HG03095 (cell line): ENCODE measurements around the gene HYAL1.
"Not testable (repeated sequence)": the region's sequence is repeated elsewhere in the genome, so short reads cannot be mapped to it uniquely, and the experiment has no call there.

Experiments used
- ATAC-seq: cut with Tn5 transposase; IDR thresholded peaks from one replicate; pipeline ENCODE4 v1.9.1; 2021; ENCODE audit warnings: moderate library complexity; ENCODE audit not compliant: unreplicated experiment

Gene HYAL1

GRCh38 chr3:50263478-50264382 is 39.6 kb downstream of the HYAL1 start:
- ATAC-seq, result no peak

- no peak for ATAC-seq
Measured at GRCh38 chr3:50262778-50263177, 40.6 kb downstream of the HYAL1 start.

- ATAC-seq, result not testable (repeated sequence)
Measured at GRCh38 chr3:50262200-50262599, 41.2 kb downstream of the HYAL1 start.

DNA sequence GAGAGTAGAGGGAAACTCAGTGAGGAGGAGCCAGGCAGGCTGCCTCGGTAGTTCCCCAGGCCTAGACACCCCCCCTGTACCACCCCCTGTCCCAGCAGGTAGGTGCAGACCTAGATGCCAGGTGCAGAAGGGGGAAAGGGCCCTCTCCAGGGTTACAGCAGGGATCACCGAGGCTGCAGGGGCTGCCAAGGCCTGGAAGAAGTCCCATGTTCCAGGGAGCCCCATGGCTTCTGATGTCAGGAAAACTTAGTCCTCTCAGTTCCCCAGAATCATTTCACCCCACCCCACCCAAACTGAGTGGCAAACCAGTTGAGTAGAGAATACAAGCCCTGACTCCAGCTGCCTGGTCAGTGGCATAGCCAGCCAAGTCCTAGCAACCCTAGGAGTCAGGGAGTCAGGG is 41.9 kb downstream of the HYAL1 start:
- ATAC-seq, result no peak

DNA sequence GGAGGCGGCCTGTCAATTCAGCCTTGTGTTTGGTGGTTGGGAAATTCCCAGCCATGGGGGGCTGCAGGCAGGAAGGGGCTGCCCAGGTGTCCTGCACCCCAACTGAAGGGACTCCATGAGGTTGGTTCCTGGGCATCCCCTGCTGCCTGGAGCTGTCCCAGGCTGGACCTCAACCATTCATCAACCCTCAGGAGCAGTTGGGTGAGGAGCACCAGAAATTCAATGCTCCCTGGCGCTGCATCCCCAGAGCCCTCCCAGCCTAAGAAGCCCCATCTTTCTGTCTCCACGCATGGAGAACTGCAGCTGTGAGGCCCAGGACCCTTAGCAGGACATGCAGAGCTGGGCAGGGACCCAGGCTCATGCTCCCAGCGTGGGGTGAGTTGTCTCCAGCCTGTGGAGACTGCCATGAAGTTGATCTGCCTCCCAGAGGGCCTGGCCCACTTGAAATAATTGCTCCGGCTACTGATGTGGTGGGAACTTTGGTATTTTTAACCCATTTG is 42.4 kb downstream of the HYAL1 start:
- ATAC-seq, result no peak

DNA sequence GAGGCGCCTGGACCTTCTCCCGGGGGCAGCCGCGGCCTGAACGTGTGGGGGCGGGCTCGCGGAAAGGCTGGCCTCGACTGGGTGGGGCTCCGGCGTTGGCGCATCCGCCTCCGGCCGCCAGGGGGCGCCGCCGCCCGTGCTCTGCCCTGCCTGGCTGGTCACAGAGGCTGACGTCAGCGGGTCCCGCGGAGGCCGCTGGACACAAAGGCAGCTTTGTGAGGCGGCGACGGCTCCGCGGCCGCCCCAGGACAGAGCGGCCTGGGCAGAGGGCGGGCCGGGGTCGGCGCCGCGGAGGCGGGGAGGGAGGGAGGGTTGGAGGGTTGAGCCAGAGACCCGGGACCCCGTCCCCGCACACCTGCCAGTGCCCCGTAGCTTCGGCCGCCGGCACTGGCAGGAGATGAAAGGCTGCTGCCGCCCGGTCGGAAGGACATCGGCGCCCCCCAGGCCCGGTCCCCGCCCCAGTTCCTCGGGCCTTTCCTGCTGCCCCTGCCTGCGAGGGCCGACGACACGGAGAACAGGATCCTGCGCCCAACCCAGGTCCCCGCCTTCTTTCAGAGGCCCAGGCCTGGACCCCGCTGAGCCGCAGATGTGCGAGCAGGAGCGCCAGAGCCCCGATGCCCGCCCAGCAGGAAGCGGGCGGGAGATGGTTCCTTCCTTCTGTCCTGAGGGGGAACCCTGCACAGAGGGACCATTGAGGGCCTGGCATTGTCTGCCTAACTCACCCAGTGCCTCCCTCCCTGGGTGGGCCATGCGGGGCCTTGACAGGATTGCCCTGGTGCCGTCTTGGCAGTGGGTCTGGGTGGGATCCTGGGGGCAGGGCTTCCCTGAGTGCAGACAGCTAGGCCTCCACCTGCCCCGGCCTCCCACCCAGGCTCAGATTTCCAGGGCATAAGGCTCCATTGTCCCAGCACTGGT is 43.1 kb downstream of the HYAL1 start:
- peak; percentile 78 for ATAC-seq

GRCh38 chr3:50259432-50260026 is 43.8 kb downstream of the HYAL1 start:
- peak; percentile 14 for ATAC-seq

- ATAC-seq, result no peak
Measured at GRCh38 chr3:50258979-50259378, 44.4 kb downstream of the HYAL1 start.

DNA sequence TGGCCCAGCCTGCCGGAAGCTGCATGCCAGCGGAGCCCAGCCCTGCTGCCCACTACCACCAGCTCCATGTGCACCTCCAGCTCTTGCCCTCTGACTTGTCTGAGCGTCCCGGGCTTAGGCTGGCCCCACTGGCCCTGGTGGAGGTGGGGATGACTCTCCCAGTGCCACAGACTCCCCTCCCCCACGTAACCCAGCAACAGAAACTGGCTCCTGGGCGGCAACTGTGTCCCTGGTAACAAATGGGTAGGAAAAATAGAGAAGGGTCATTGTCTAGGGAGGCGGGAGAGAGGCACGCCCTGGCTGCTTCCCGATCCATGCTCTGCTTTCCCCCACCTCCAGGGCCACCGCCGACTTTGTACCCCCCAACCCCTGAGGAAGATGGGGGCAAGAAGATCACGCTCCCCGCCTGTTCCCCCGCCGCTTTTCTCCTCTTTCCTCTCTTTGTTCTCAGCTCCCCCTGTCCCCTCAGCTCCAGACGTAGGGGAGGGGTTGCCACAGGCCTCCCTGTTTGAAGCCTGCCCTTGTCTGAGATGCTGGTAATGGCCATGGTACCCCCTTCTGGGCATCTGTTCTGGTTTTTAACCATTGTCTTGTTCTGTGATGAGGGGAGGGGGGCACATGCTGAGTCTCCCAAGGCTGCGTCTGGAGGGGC is 45.2 kb downstream of the HYAL1 start:
- ATAC-seq, result no peak

DNA sequence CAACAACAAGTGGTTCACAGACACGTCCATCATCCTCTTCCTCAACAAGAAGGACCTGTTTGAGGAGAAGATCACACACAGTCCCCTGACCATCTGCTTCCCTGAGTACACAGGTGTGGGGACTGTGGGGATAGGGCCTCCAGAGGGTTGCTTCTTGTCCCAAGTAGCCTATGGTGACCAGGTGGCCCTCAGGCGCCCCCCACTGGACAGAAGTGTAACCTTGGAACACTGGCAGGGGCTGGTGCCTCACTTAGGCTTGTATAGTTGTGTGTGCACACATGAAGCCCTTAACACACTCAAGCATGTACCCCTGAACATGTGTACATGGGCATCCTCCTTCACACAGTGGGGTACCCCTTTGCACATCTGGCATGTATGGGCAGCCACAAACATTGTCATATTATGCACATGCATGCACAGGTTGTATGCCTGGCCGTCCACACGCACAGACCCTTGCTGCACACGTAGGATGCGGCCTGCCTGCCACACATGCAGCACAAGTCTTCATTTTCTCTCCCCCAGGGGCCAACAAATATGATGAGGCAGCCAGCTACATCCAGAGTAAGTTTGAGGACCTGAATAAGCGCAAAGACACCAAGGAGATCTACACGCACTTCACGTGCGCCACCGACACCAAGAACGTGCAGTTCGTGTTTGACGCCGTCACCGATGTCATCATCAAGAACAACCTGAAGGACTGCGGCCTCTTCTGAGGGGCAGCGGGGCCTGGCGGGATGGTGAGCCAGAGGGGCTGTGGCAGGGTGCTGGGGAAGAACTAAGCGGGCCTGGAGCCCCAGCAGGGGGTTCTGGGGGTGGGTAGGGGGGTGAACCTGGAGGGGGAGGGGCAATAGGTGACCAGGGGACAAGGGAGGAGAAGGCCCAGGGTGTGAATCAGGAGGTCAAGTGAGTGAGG is 46.1 kb downstream of the HYAL1 start:
- ATAC-seq, result no peak

DNA sequence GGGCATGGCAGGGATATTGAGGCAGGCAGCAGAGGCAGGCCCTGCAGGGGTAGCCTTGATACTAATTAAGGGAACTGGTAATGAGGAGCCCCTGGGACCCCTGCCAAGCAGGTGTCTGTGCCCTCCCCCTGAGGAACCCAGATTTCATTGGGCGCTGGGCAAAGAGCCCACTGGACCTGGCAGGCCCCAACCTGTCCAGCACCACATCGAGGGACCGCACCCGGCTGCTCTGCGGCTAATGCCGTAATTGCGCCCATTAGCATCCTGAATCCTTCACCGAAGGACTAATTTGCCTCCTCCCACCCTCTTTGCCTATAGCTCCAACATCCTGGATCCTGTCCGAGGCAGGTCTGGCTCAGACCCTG is 48.1 kb downstream of the HYAL1 start:
- ATAC-seq, result no peak

DNA sequence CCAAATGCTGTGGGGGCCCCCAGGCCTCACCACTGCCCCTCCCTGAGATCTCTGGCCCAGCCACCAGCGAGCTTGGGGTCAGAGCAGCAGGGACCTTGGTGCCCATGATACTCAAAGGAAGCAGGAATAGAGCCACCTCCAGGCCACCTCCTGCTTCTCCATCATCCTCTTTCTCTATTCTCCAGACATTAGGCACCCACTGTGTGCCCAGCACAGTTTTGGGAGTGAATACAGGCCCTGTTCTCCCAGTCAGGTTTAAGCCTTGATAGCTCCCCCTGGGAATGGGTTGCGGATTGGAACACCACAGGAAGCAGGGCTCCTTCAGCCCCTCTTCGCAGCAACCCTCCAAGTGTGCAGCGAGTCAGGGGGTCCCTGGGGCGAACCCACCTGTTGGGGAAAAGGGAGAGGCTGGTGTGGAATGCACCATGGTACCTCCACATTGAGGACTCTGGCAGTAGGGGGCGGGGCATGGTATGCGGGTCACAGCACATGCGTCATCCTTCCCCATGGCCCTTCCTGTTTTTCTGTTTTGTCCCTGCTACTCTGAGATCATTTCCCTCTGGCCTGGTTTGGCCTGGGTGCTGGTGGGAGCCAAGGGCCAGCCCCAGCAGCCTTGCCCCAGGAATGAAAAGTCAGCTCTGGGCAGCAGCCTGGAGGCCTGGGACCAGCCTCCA is 48.7 kb downstream of the HYAL1 start:
- no peak for ATAC-seq

DNA sequence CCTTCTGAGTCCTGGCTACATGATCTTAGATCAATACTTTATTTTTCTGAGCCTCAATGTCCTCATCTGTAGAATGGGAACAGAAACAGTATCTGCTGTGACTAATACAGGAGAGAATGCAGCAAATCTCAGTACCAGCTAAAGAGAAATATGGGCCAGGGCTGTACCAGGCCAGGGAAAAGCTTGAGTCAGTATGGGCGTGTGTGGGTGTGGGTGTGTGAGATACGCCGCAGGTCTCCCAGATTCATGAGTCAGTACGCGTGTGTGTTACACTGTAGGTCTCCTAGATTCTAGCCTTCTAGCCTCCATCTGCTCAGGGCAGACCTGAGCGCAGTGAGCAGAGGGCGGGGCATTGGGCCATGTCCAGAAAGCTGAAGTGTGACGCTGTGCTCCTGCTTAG is 52.2 kb downstream of the HYAL1 start:
- ATAC-seq, result no peak

GRCh38 chr3:50250514-50250913 is 52.9 kb downstream of the HYAL1 start:
- ATAC-seq, result no peak
